Activated naive CD4-positive, alpha-beta T cell treated with anti-CD3 and anti-CD28 coated beads, Interleukin-2, amount 50 U/mL, for 72 hours (primary cell): ENCODE measurements around the gene ROBO2. TPM values are rescaled to one million over a fixed set of nuclear protein-coding genes. Genes with fewer than 3 reads are reported as not detected.

Experiments used
- ATAC-seq, 2 donors: fragments of 150-1000 bp; cut with Tn5 transposase; 2 replicates each; pipeline ENCODE4 v1.10.0; 2021; ENCODE audit warnings: mild to moderate bottlenecking in 2 of 2, moderate library complexity in 2 of 2
- DNase-seq, 2 donors: peaks; one replicate each; pipeline ENCODE4 v3.0.0; 2021 to 2022; ENCODE audit warnings: low spot score in 2 of 2
- H3K27ac Mint-ChIP-seq, 2 donors: one replicate each; pipeline ENCODE4 v1.8.0; 2022; ENCODE audit warnings: mild to moderate bottlenecking in 2 of 2, mixed read lengths in 2 of 2
- H3K36me3 Mint-ChIP-seq, 2 donors: one replicate each; pipeline ENCODE4 v1.8.0; 2022; ENCODE audit warnings: mixed read lengths in 2 of 2
- H3K9me3 Mint-ChIP-seq, 2 donors: one replicate each; pipeline ENCODE4 v1.8.0; 2022; ENCODE audit warnings: mixed read lengths in 2 of 2
- total RNA-seq, 2 donors: library from RNA; stranded (reverse); gene quantifications; one replicate each; pipeline ENCODE4 v1.2.3, GENCODE V29; 2022

Gene ROBO2
- total RNA-seq, 2 donors from 2014 or later, result not detected

GRCh38 chr3:77313843-77314242, 273.9 kb downstream of the ROBO2 start:
- Mint-ChIP-seq H3K9me3 (no peaks in the 10 kb centered on the region), H3K27ac (no peak overlapping the region), H3K36me3 (no peaks in the 10 kb centered on the region)
- ATAC-seq, result no peak
- DNase-seq, result no peak

GRCh38 chr3:77319711-77320110, 279.8 kb downstream of the ROBO2 start:
- Mint-ChIP-seq H3K9me3 (peaks cover 4 to 5% of the 10 kb centered on the region in 2 donors), H3K27ac (no peak overlapping the region), H3K36me3 (no peaks in the 10 kb centered on the region)
- DNase-seq (no peak), ATAC-seq (no peak)

GRCh38 chr3:77320514-77320913, 280.6 kb downstream of the ROBO2 start:
- no peak for ATAC-seq
- Mint-ChIP-seq H3K27ac (no peak overlapping the region), H3K9me3 (peaks cover 4 to 5% of the 10 kb centered on the region in 2 donors), H3K36me3 (no peaks in the 10 kb centered on the region)
- DNase-seq, result no peak

GRCh38 chr3:77321646-77322045, 281.7 kb downstream of the ROBO2 start:
- no peak overlapping the region for H3K27ac Mint-ChIP-seq

GRCh38 chr3:77323626-77324025, 283.7 kb downstream of the ROBO2 start:
- no peak for ATAC-seq
- no peak for DNase-seq
- Mint-ChIP-seq H3K27ac (no peak overlapping the region), H3K36me3 (no peaks in the 10 kb centered on the region), H3K9me3 (peaks cover 8 to 12% of the 10 kb centered on the region in 2 donors)

More at GRCh38 chr3:77321646-77322045, 281.7 kb downstream of the ROBO2 start:
- Mint-ChIP-seq H3K36me3 (no peaks in the 10 kb centered on the region), H3K9me3 (peaks cover 4 to 5% of the 10 kb centered on the region in 2 donors)
- no peak for DNase-seq
- no peak for ATAC-seq

- H3K36me3 Mint-ChIP-seq, result no peaks in the 10 kb centered on the region
- DNase-seq (no peak), ATAC-seq (no peak)
- H3K27ac Mint-ChIP-seq, result no peak overlapping the region
- H3K9me3 Mint-ChIP-seq, result peaks cover 8 to 12% of the 10 kb centered on the region in 2 donors
These were observed 284.2 kb downstream of the ROBO2 start for GRCh38 chr3:77324105-77324504.

- DNase-seq (no peak), ATAC-seq (no peak)
- no peak overlapping the region for H3K27ac Mint-ChIP-seq
- no peaks in the 10 kb centered on the region for H3K36me3 Mint-ChIP-seq
- H3K9me3 Mint-ChIP-seq, result peaks cover 8 to 16% of the 10 kb centered on the region in 2 donors
These were observed 285.4 kb downstream of the ROBO2 start for GRCh38 chr3:77325280-77325679.

- H3K36me3 Mint-ChIP-seq, result no peaks in the 10 kb centered on the region
- peaks cover 8 to 16% of the 10 kb centered on the region in 2 donors for H3K9me3 Mint-ChIP-seq
- DNase-seq (no peak), ATAC-seq (no peak)
- no peak overlapping the region for H3K27ac Mint-ChIP-seq
These were observed 285.8 kb downstream of the ROBO2 start for GRCh38 chr3:77325702-77326101.

- no peak overlapping the region for H3K27ac Mint-ChIP-seq
These were observed 286.7 kb downstream of the ROBO2 start for GRCh38 chr3:77326586-77326985.

GRCh38 chr3:77328690-77329089, 288.8 kb downstream of the ROBO2 start:
- Mint-ChIP-seq H3K27ac (no peak overlapping the region), H3K36me3 (no peaks in the 10 kb centered on the region), H3K9me3 (peaks cover 3 to 12% of the 10 kb centered on the region in 2 donors)
- ATAC-seq, result no peak
- no peak for DNase-seq

More at GRCh38 chr3:77326586-77326985, 286.7 kb downstream of the ROBO2 start:
- DNase-seq (no peak), ATAC-seq (no peak)
- H3K9me3 Mint-ChIP-seq, result peaks cover 6 to 16% of the 10 kb centered on the region in 2 donors
- H3K36me3 Mint-ChIP-seq, result no peaks in the 10 kb centered on the region

GRCh38 chr3:77329116-77329515, 289.2 kb downstream of the ROBO2 start:
- H3K9me3 Mint-ChIP-seq, result peaks cover 3 to 15% of the 10 kb centered on the region in 2 donors
- ATAC-seq (no peak), DNase-seq (no peak)
- no peaks in the 10 kb centered on the region for H3K36me3 Mint-ChIP-seq
- H3K27ac Mint-ChIP-seq, result no peak overlapping the region

- ATAC-seq, result no peak
- no peaks in the 10 kb centered on the region for H3K36me3 Mint-ChIP-seq
- no peak for DNase-seq
- H3K27ac Mint-ChIP-seq, result no peak overlapping the region
- peaks cover 8% of the 10 kb centered on the region in 2 donors for H3K9me3 Mint-ChIP-seq
These were observed 298.3 kb downstream of the ROBO2 start for GRCh38 chr3:77338195-77338594.

- Mint-ChIP-seq H3K36me3 (no peaks in the 10 kb centered on the region), H3K9me3 (peaks cover 6 to 8% of the 10 kb centered on the region in 2 donors), H3K27ac (no peak overlapping the region)
- ATAC-seq, result no peak
- DNase-seq, result no peak
These were observed 302.1 kb downstream of the ROBO2 start for GRCh38 chr3:77342027-77342426.

- H3K27ac Mint-ChIP-seq, result no peak overlapping the region
- ATAC-seq (no peak), DNase-seq (no peak)
- H3K9me3 Mint-ChIP-seq, result peaks cover 10 to 12% of the 10 kb centered on the region in 2 donors
- no peaks in the 10 kb centered on the region for H3K36me3 Mint-ChIP-seq
These were observed 302.8 kb downstream of the ROBO2 start for GRCh38 chr3:77342688-77343087.

GRCh38 chr3:77345009-77345408, 305.1 kb downstream of the ROBO2 start:
- no peak for ATAC-seq
- no peak for DNase-seq
- Mint-ChIP-seq H3K36me3 (no peaks in the 10 kb centered on the region), H3K27ac (no peak overlapping the region), H3K9me3 (peaks cover 15 to 18% of the 10 kb centered on the region in 2 donors)

- DNase-seq (no peak), ATAC-seq (no peak)
- Mint-ChIP-seq H3K36me3 (no peaks in the 10 kb centered on the region), H3K9me3 (peaks cover 19 to 28% of the 10 kb centered on the region in 2 donors), H3K27ac (no peak overlapping the region)
These were observed 308.5 kb downstream of the ROBO2 start for GRCh38 chr3:77348244-77348855.

- Mint-ChIP-seq H3K36me3 (peaks cover 0 to 5% of the 10 kb centered on the region in 2 donors), H3K9me3 (peaks cover 26 to 31% of the 10 kb centered on the region in 2 donors), H3K27ac (no peak overlapping the region)
- no peak for ATAC-seq
- DNase-seq, result no peak
These were observed 315.1 kb downstream of the ROBO2 start for GRCh38 chr3:77354958-77355357.

GRCh38 chr3:77362936-77363335, 323.0 kb downstream of the ROBO2 start:
- Mint-ChIP-seq H3K36me3 (peaks cover 0 to 16% of the 10 kb centered on the region in 2 donors), H3K27ac (no peak overlapping the region), H3K9me3 (peaks cover 25 to 34% of the 10 kb centered on the region in 2 donors)
- ATAC-seq, result no peak
- DNase-seq, result no peak
